Measurements from ENCODE around the gene SLC29A3.

SLC29A3 gene

DNA sequence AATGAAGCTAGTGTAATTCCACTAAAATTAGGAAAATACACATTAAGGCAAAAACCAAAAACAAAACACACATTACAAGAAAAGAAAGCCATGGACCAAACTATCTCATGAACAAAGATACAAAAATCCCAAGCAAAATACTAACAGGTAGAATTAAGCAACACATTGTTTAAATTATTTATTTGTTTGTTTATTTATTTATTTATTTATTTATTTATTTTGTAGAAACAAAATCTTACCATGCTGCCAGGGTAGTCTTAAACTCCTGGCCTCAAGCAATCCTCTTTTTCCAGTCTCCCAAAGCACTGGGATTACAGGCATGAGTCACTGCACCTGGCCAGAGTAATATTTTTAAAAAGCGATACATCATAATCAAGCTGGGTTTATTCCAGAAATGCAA, 6.8 kb upstream of the SLC29A3 start:
- no peaks in the 10 kb centered on the region for H3K27me3 ChIP-seq (ENCODE audit: insufficient read depth, low read length, poor library complexity)
- H3K4ac ChIP-seq (ENCODE audit: low read depth, low read length) = no peak overlapping the region
- no peak overlapping the region for H2BK15ac ChIP-seq (replicated peaks; ENCODE audit: low read depth)
- no peak overlapping the region for H2BK120ac ChIP-seq (ENCODE audit: low read depth, low read length)
- H3K79me2 ChIP-seq (ENCODE audit: control insufficient read depth, insufficient read depth, low read length) = no peaks in the 10 kb centered on the region
- no peak overlapping the region for H4K5ac ChIP-seq (ENCODE audit: low read length)
- no peak overlapping the region for H2AK5ac ChIP-seq (ENCODE audit: low read length)
- no peak overlapping the region for H3K27ac ChIP-seq (ENCODE audit: low read depth, low read length)
- H3K56ac ChIP-seq (ENCODE audit: low read length) = no peak overlapping the region
- no peak overlapping the region for H3K4me2 ChIP-seq (ENCODE audit: low read length)
- H4K8ac ChIP-seq (ENCODE audit: low read depth, low read length) = no peak overlapping the region
- no peak overlapping the region for H3K9ac ChIP-seq (ENCODE audit: low read length)
- H3K36me3 ChIP-seq (ENCODE audit: control insufficient read depth, insufficient read depth, low read length) = no peaks in the 10 kb centered on the region
- DNase-seq = no peak
- no peak overlapping the region for H2BK5ac ChIP-seq (ENCODE audit: low read length)
- no peak overlapping the region for H3K23ac ChIP-seq (ENCODE audit: low read length)
- H3K4me3 ChIP-seq (ENCODE audit: low read length) = no peak overlapping the region
- H3K18ac ChIP-seq (ENCODE audit: low read length) = no peak overlapping the region
- no CpG with 5 or more reads among the region's 1 CpG for WGBS (ENCODE audit: extremely low coverage, insufficient coverage, low lambda C conversion rate)
- H3K4me1 ChIP-seq (ENCODE audit: control insufficient read depth, low read depth, low read length) = peaks cover 2% of the 10 kb centered on the region
- no peaks in the 10 kb centered on the region for H3K79me1 ChIP-seq (ENCODE audit: low read length)

DNA sequence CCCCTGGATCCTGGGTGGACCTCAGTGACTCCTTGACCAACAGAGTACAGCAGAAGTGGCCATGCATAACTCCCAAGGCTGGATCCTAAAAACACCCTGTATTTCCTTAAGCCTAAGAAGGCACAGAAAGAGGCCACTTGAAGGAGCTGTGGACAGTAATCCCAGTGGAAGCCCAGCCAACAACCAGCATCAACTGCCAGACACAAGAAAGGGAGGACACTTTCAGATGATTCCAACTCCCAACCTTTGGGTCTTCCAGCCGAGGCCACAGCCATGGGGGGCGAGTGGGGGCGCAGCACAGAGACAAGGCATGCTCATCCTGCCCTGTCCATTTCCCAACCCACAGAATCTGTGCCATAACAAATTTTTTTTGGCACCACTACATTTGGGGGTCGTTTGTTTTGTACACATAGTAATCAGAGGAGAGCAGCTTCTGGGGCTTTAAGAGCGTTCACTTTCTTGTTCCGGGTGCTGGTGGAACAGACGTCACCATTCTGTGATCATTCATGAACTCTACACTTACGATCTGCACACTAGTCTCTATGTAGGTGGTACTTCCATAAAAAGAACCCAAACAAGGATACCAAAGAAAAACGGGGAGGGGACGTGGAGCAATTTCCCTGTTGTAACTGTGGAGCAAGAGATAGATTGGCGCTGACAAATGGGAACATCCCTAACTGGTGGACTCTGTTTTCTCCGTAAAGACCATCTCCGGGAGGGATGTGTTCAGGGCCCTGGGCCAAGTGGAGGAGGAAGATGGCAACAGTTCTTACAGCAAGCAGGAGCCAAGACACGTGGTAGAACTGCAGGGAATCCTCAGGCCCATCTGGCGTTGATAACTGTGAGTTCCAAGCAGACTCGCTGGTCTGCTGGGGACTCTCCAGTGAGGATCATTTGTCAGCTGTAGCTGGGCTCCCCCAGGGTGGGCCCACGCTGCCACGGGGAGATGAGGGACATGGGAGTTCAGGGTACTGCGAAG, 6.0 kb upstream of the SLC29A3 start:
- H3K4me3 ChIP-seq (ENCODE audit: low read length) = no peak overlapping the region
- H4K8ac ChIP-seq (ENCODE audit: low read depth, low read length) = no peak overlapping the region
- no peak overlapping the region for H3K27ac ChIP-seq (ENCODE audit: low read depth, low read length)
- H3K9ac ChIP-seq (ENCODE audit: low read length) = no peak overlapping the region
- H3K4me1 ChIP-seq (ENCODE audit: control insufficient read depth, low read depth, low read length) = peaks cover 2% of the 10 kb centered on the region
- H3K23ac ChIP-seq (ENCODE audit: low read length) = no peak overlapping the region
- no peak overlapping the region for H3K18ac ChIP-seq (ENCODE audit: low read length)
- no peak overlapping the region for H2BK15ac ChIP-seq (replicated peaks; ENCODE audit: low read depth)
- no peaks in the 10 kb centered on the region for H3K79me2 ChIP-seq (ENCODE audit: control insufficient read depth, insufficient read depth, low read length)
- H4K5ac ChIP-seq (ENCODE audit: low read length) = no peak overlapping the region
- no peak overlapping the region for H3K4me2 ChIP-seq (ENCODE audit: low read length)
- no peak overlapping the region for H2BK120ac ChIP-seq (ENCODE audit: low read depth, low read length)
- H2BK5ac ChIP-seq (ENCODE audit: low read length) = no peak overlapping the region
- DNase-seq = no peak
- H3K36me3 ChIP-seq (ENCODE audit: control insufficient read depth, insufficient read depth, low read length) = no peaks in the 10 kb centered on the region
- H3K27me3 ChIP-seq (ENCODE audit: insufficient read depth, low read length, poor library complexity) = no peaks in the 10 kb centered on the region
- no CpG with 5 or more reads among the region's 19 CpGs for WGBS (ENCODE audit: extremely low coverage, insufficient coverage, low lambda C conversion rate)
- H3K56ac ChIP-seq (ENCODE audit: low read length) = no peak overlapping the region
- H3K4ac ChIP-seq (ENCODE audit: low read depth, low read length) = no peak overlapping the region
- no peaks in the 10 kb centered on the region for H3K79me1 ChIP-seq (ENCODE audit: low read length)
- H2AK5ac ChIP-seq (ENCODE audit: low read length) = no peak overlapping the region

GRCh38 chr10:71314028-71314693, 4.9 kb upstream of the SLC29A3 start:
- no CpG with 5 or more reads among the region's 21 CpGs for WGBS (ENCODE audit: extremely low coverage, insufficient coverage, low lambda C conversion rate)
- Histone ChIP-seq H3K56ac (ENCODE audit: low read length) (peak overlapping the region; percentile 82), H2AK5ac (ENCODE audit: low read length) (no peak overlapping the region), H3K9ac (ENCODE audit: low read length) (peak overlapping the region; percentile 69), H3K27ac (ENCODE audit: low read depth, low read length) (no peak overlapping the region), H3K23ac (ENCODE audit: low read length) (no peak overlapping the region), H2BK15ac (replicated peaks; ENCODE audit: low read depth) (no peak overlapping the region), H3K79me2 (ENCODE audit: control insufficient read depth, insufficient read depth, low read length) (no peaks in the 10 kb centered on the region), H3K4me3 (ENCODE audit: low read length) (peak overlapping the region; percentile 32), H4K5ac (ENCODE audit: low read length) (peak overlapping the region; percentile 33), H3K27me3 (ENCODE audit: insufficient read depth, low read length, poor library complexity) (no peaks in the 10 kb centered on the region), H4K8ac (ENCODE audit: low read depth, low read length) (no peak overlapping the region), H3K4ac (ENCODE audit: low read depth, low read length) (no peak overlapping the region), H2BK5ac (ENCODE audit: low read length) (no peak overlapping the region), H3K4me2 (ENCODE audit: low read length) (peak overlapping the region; percentile 68), H3K18ac (ENCODE audit: low read length) (no peak overlapping the region), H3K4me1 (ENCODE audit: control insufficient read depth, low read depth, low read length) (peaks cover 2% of the 10 kb centered on the region), H3K79me1 (ENCODE audit: low read length) (no peaks in the 10 kb centered on the region), H3K36me3 (ENCODE audit: control insufficient read depth, insufficient read depth, low read length) (no peaks in the 10 kb centered on the region), H2BK120ac (ENCODE audit: low read depth, low read length) (no peak overlapping the region)
- peak; percentile 51 for DNase-seq

DNA sequence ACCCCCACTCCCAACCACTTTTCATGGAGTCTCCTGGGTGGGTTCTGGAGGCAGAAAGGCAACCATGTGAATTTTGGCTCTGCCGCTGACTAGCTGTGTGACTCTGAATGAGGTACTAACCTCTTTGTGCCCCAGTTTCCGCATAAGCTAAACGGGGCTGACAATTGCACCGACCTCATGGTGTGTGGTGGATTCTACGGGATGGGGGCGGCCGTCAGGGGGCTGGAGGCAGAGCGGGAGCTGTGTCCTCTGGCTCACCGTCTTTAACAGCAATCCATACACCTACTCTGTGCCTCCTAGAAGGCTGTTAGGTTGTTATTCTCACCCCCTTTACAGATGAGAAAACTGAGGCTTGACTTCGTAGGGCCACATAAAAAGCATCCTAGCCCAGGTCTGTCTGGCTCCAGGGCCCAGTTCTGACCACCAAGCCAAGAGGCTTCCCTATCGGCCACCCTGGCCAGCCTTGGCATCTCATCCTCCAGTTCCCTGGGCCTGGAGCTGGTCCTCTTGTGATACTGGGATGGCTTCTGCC, 4.3 kb upstream of the SLC29A3 start:
- H3K4me3 ChIP-seq (ENCODE audit: low read length) = peak overlapping the region; percentile 32
- H2BK15ac ChIP-seq (replicated peaks; ENCODE audit: low read depth) = no peak overlapping the region
- no peaks in the 10 kb centered on the region for H3K79me2 ChIP-seq (ENCODE audit: control insufficient read depth, insufficient read depth, low read length)
- no CpG with 5 or more reads among the region's 11 CpGs for WGBS (ENCODE audit: extremely low coverage, insufficient coverage, low lambda C conversion rate)
- H3K79me1 ChIP-seq (ENCODE audit: low read length) = no peaks in the 10 kb centered on the region
- H4K5ac ChIP-seq (ENCODE audit: low read length) = peak overlapping the region; percentile 33
- H2BK120ac ChIP-seq (ENCODE audit: low read depth, low read length) = no peak overlapping the region
- no peak overlapping the region for H3K27ac ChIP-seq (ENCODE audit: low read depth, low read length)
- no peak overlapping the region for H3K23ac ChIP-seq (ENCODE audit: low read length)
- DNase-seq = no peak
- H3K9ac ChIP-seq (ENCODE audit: low read length) = peak overlapping the region; percentile 69
- H3K4ac ChIP-seq (ENCODE audit: low read depth, low read length) = no peak overlapping the region
- H3K56ac ChIP-seq (ENCODE audit: low read length) = peak overlapping the region; percentile 82
- H3K18ac ChIP-seq (ENCODE audit: low read length) = no peak overlapping the region
- H3K4me1 ChIP-seq (ENCODE audit: control insufficient read depth, low read depth, low read length) = peaks cover 2% of the 10 kb centered on the region
- no peak overlapping the region for H4K8ac ChIP-seq (ENCODE audit: low read depth, low read length)
- H3K4me2 ChIP-seq (ENCODE audit: low read length) = peak overlapping the region; percentile 68
- no peak overlapping the region for H2BK5ac ChIP-seq (ENCODE audit: low read length)
- H3K36me3 ChIP-seq (ENCODE audit: control insufficient read depth, insufficient read depth, low read length) = no peaks in the 10 kb centered on the region
- H3K27me3 ChIP-seq (ENCODE audit: insufficient read depth, low read length, poor library complexity) = no peaks in the 10 kb centered on the region
- H2AK5ac ChIP-seq (ENCODE audit: low read length) = no peak overlapping the region

DNA sequence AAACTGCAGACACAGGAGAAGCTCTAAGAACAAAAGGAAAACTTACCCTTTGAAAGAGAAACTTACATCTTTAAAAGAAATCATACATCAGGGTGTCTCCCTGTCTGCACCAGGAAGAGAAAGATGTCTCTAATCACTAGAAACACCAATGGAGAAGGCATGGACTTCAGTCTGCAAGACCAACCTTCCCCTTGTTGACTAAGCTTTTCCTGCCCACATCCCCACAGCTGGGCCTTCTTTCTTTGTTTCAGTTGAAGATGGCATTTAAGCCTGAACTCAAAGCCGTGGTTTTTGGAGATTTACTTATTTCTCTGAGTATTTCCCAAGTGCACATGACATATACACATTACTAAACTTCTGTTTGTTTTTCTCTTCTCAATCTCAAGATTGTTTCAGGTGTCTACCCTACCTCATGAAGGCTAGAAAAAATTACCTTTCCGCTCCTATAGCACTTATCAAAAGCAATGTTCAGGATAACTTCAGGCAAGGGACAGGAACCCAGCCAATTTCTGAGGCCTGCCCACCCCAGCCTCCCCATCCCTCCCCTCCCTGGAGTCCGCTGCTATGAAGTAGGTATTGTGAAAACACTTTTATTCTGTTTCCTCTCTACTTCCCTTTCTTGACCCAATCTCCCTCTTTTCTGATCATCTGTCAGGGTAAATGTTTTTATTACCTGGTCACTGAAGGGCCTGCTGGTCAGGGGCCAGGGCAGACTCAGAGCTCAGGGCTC, 2.8 kb upstream of the SLC29A3 start:
- WGBS (ENCODE audit: extremely low coverage, insufficient coverage, low lambda C conversion rate) = no CpG with 5 or more reads among the region's 3 CpGs
- H3K4me2 ChIP-seq (ENCODE audit: low read length) = no peak overlapping the region
- H3K36me3 ChIP-seq (ENCODE audit: control insufficient read depth, insufficient read depth, low read length) = no peaks in the 10 kb centered on the region
- no peaks in the 10 kb centered on the region for H3K27me3 ChIP-seq (ENCODE audit: insufficient read depth, low read length, poor library complexity)
- H3K4me1 ChIP-seq (ENCODE audit: control insufficient read depth, low read depth, low read length) = peaks cover 2% of the 10 kb centered on the region
- no peak overlapping the region for H3K23ac ChIP-seq (ENCODE audit: low read length)
- no peak overlapping the region for H4K8ac ChIP-seq (ENCODE audit: low read depth, low read length)
- H3K79me2 ChIP-seq (ENCODE audit: control insufficient read depth, insufficient read depth, low read length) = no peaks in the 10 kb centered on the region
- no peak overlapping the region for H3K56ac ChIP-seq (ENCODE audit: low read length)
- H3K79me1 ChIP-seq (ENCODE audit: low read length) = no peaks in the 10 kb centered on the region
- H2AK5ac ChIP-seq (ENCODE audit: low read length) = no peak overlapping the region
- no peak overlapping the region for H2BK5ac ChIP-seq (ENCODE audit: low read length)
- H3K9ac ChIP-seq (ENCODE audit: low read length) = no peak overlapping the region
- H3K27ac ChIP-seq (ENCODE audit: low read depth, low read length) = no peak overlapping the region
- H3K4me3 ChIP-seq (ENCODE audit: low read length) = no peak overlapping the region
- H3K18ac ChIP-seq (ENCODE audit: low read length) = no peak overlapping the region
- H3K4ac ChIP-seq (ENCODE audit: low read depth, low read length) = no peak overlapping the region
- no peak for DNase-seq
- no peak overlapping the region for H4K5ac ChIP-seq (ENCODE audit: low read length)
- H2BK15ac ChIP-seq (replicated peaks; ENCODE audit: low read depth) = no peak overlapping the region
- H2BK120ac ChIP-seq (ENCODE audit: low read depth, low read length) = no peak overlapping the region

Data from mesendoderm (in vitro differentiated cells).